Upper lobe of right lung (tissue), 1 donor: ENCODE data around the gene TCEAL3. TPM values are rescaled to one million over a fixed set of nuclear protein-coding genes. Genes with fewer than 3 reads are reported as not detected.
"Not testable (repeated sequence)": the region's sequence is repeated elsewhere in the genome, so short reads cannot be mapped to it uniquely, and the experiment has no call there.

Experiments
- ATAC-seq: fragments of 200-7000 bp; cut with Tn5 transposase; one replicate; pipeline ENCODE4 v1.9.1; 2020; ENCODE audit warnings: mild to moderate bottlenecking, moderate library complexity
- DNase-seq: peaks from one replicate; pipeline ENCODE4 v3.0.0-alpha.2; 2020
- H3K27ac ChIP-seq: fragments of 200-600 bp; one replicate; pipeline ENCODE4 v1.8.0; 2022
- H3K27me3 ChIP-seq: fragments of 200-600 bp; one replicate; pipeline ENCODE4 v1.8.0; 2022; ENCODE audit warnings: mild to moderate bottlenecking
- H3K36me3 ChIP-seq: fragments of 200-600 bp; one replicate; pipeline ENCODE4 v1.8.0; 2022
- H3K4me1 ChIP-seq: fragments of 200-600 bp; one replicate; pipeline ENCODE4 v1.8.0; 2022
- H3K4me3 ChIP-seq: fragments of 200-600 bp; one replicate; pipeline ENCODE4 v1.8.0; 2022; ENCODE audit warnings: mild to moderate bottlenecking
- H3K9me3 ChIP-seq: fragments of 200-600 bp; one replicate; pipeline ENCODE4 v1.8.0; 2022
- CTCF ChIP-seq: fragments of 200-600 bp; IDR thresholded peaks from one replicate; pipeline ENCODE4 v1.8.0; 2022; ENCODE audit warnings: antibody characterized with exemption
- intact Hi-C: fragments of 100-400 bp; cut with DNase I; formaldehyde crosslinking; loops from one replicate; pipeline ENCODE4 v1.11.0; 2022
- total RNA-seq: library from RNA; stranded (reverse); fragmentation: NEBNext Ultra II Directional; extraction: Animal tissue kit (Norgen Biotek cat#: 25700); gene quantifications from one replicate; pipeline ENCODE4 v1.2.1, GENCODE V29; 2021
- donor health status: DM: no; HTN: yes; CAD: no; lungs with severe emphysema.

TCEAL3 gene
- total RNA-seq, 1 donor from 2014 or later: 20.1 TPM

- ATAC-seq (no peak), DNase-seq (no peak)
- no peak overlapping the region for H3K27ac ChIP-seq
- no peak for TF ChIP-seq CTCF
- no peaks in the 10 kb centered on the region for H3K27me3 ChIP-seq
- no peaks in the 10 kb centered on the region for H3K36me3 ChIP-seq
- H3K4me3 ChIP-seq: no peak overlapping the region
- intact Hi-C loops: no loop called here
- no peaks in the 10 kb centered on the region for H3K9me3 ChIP-seq
- H3K4me1 ChIP-seq: no peaks in the 10 kb centered on the region
Observed at GRCh38 chrX:103637604-103638338, 30.0 kb downstream of the TCEAL3 start.

GRCh38 chrX:103638479-103639346, 30.9 kb downstream of the TCEAL3 start:
- H3K4me1 ChIP-seq, H3K9me3 ChIP-seq, H3K4me3 ChIP-seq, DNase-seq, H3K27ac ChIP-seq, H3K27me3 ChIP-seq, intact Hi-C loops, H3K36me3 ChIP-seq: not testable (repeated sequence)
- peak; percentile 80 for ATAC-seq

GRCh38 chrX:103640401-103641155, 32.8 kb downstream of the TCEAL3 start:
- Histone ChIP-seq H3K4me1 (no peaks in the 10 kb centered on the region), H3K36me3 (no peaks in the 10 kb centered on the region), H3K9me3 (no peaks in the 10 kb centered on the region), H3K27ac (no peak overlapping the region), H3K27me3 (no peaks in the 10 kb centered on the region), H3K4me3 (no peak overlapping the region)
- intact Hi-C loops: no loop called here
- no peak for TF ChIP-seq CTCF
- ATAC-seq (no peak), DNase-seq (no peak)

GRCh38 chrX:103644125-103644524, 36.4 kb downstream of the TCEAL3 start:
- intact Hi-C loops: no loop called here
- ATAC-seq (no peak), DNase-seq (no peak)
- Histone ChIP-seq H3K4me1 (no peaks in the 10 kb centered on the region), H3K27ac (no peak overlapping the region), H3K4me3 (no peak overlapping the region), H3K36me3 (no peaks in the 10 kb centered on the region), H3K27me3 (no peaks in the 10 kb centered on the region), H3K9me3 (no peaks in the 10 kb centered on the region)
- no peak for TF ChIP-seq CTCF

GRCh38 chrX:103647630-103648029, 39.9 kb downstream of the TCEAL3 start:
- TF ChIP-seq CTCF: no peak
- intact Hi-C loops: no loop called here
- Histone ChIP-seq H3K9me3 (no peaks in the 10 kb centered on the region), H3K4me3 (no peak overlapping the region), H3K36me3 (no peaks in the 10 kb centered on the region), H3K27ac (no peak overlapping the region), H3K27me3 (no peaks in the 10 kb centered on the region), H3K4me1 (no peaks in the 10 kb centered on the region)
- ATAC-seq: no peak
- no peak for DNase-seq
